HG02759 (cell line): ENCODE results near the gene COL11A2.
"Not testable (repeated sequence)": the region's sequence is repeated elsewhere in the genome, so short reads cannot be mapped to it uniquely, and the experiment has no call there.

Experiments
- ATAC-seq: cut with Tn5 transposase; IDR thresholded peaks from one replicate; pipeline ENCODE4 v1.9.1; 2021; ENCODE audit warnings: mild to moderate bottlenecking, moderate library complexity; ENCODE audit not compliant: unreplicated experiment

Gene COL11A2

GRCh38 chr6:33160096-33160495 lies 32.2 kb downstream of the COL11A2 start:
- no peak for ATAC-seq

DNA sequence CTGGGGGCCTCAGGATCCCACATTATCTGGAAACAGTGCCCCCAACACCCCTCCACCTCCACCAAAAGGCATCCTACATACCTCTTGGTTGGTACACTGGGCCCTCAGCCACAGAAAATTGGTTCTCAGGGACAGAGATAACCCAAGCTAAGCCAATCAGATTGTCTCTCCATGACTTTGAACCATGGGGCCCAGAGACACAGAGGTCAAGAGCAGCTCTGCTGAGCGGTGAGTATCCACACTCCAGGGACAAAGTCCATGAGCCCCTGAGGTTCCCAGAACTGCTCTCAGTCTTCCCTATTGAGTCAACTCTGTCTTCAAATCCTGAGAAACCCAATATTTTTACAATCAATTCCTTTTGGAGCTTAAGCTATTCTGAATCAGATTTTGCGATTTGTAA lies 35.3 kb downstream of the COL11A2 start:
- ATAC-seq: no peak

- ATAC-seq: no peak
Measured at GRCh38 chr6:33156561-33156960, 35.7 kb downstream of the COL11A2 start.

DNA sequence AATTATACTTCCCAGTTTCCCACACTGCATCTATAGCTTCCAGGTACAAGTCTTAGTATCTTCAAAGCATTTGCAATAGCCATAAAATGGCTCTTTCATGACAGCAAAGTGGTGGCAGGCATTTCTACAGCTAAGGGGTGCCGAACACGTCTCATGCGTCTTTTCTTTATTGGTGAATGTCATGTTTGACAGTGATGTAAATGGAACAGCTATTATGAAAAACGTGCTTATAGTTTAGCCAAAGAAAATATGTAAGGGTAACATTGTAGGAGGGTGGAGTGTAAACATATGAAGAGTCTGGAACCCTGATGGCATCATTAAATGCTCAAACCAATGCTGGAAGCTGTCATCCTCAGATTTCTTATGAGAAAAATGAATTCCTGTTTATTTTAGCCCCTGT lies 37.9 kb downstream of the COL11A2 start:
- no peak for ATAC-seq

- ATAC-seq: no peak
Measured at GRCh38 chr6:33151050-33151449, 41.2 kb downstream of the COL11A2 start.

GRCh38 chr6:33150560-33150959 lies 41.7 kb downstream of the COL11A2 start:
- ATAC-seq: not testable (repeated sequence)

GRCh38 chr6:33147807-33148666 lies 44.2 kb downstream of the COL11A2 start:
- ATAC-seq: no peak

DNA sequence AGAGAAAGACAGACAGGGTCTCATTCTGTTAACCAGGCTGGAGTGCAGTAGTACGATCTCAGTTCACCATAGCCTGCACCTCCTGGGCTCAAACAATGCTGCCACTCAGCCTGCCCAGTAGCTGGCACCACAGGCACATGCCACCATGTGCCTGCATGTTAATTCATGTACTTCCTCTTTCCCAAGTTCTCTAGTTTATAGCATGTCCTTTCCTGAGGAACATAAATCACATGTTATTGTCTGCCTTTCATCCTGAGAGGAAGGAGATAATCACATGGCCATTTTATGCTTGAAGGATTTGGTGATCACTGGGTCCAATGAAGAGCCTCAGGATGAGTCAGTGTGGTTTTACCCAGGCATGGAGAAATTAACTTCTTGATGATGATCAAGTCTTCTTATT lies 47.9 kb downstream of the COL11A2 start:
- ATAC-seq: no peak

DNA sequence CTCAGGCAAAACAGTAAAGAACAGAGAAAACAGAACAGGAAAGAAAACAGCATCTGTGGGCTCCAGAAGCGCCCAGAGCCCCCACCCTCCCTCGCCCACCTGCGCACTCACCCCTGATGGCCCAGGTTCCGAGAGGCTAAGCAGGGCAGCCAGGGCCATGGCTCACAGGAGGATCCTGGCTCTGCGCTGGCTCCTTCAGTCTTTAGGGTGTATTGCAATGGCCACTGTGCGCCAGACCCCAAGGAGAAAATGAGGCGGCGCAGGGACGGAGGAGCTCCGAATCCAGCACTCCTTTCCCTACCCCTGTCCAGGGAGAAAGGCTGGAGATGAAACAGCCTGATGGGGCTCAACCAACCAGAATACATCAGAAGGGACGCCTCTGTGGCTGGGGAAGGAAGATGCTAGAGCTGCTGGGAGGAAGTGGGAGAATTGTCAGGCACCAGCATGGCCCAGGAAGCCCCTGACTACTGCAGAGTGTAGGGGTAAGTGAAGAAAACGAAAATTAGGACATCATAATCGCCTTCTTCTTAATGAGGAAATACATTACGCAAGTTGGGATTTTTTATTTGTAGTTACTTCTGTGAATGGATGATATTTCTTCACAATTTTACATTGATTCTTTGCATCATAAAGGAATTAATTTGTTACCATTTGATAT lies 49.0 kb downstream of the COL11A2 start:
- ATAC-seq: no peak

DNA sequence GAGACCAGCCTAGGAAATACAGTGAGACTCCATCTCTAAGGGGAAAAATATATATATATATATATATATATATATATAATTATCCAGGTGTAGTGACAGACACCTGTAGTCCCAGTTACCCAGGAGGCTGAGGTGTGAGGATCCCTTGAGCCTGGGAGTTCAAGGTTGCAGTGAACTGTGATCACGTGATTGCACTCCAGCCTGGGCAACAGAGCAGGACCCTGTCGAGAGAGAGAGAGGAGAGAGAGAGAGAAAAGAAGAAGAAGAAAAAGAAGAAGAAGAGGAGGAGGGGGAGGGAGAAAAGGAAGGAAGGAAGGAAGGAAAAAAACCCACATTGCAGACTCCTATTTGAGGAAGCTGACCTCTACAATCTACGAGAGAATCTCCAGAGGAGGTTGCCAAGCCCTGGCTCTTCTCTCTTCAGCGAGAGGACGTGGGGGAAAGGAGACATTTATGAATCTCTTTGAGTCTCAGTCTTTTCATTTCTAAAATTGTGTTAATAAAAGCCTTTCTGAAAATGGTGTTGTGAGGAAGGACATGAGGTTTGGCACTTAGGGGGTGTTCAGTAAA lies 49.7 kb downstream of the COL11A2 start:
- no peak for ATAC-seq

DNA sequence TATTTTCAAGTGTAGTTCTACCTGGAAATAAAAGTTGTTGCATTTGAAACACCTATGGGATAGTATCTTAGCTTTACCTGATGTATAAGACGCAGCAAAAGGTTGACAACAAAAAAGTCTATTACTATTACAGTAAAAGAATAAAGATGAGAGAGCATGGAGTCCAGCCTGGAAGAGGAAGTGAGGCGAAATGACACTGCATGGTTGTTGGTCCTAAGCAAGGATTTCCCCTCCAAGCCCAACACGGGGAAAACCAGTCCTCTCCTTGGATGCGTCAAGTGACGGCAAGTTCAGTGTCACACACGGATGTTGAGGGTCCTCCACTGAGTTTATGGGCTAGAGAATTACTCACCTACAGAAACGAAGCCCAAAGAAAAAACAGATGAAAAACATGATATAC lies 51.7 kb downstream of the COL11A2 start:
- ATAC-seq: no peak

- no peak for ATAC-seq
Measured at GRCh38 chr6:33139596-33140206, 52.6 kb downstream of the COL11A2 start.

GRCh38 chr6:33136310-33136900 lies 55.9 kb downstream of the COL11A2 start:
- no peak for ATAC-seq

DNA sequence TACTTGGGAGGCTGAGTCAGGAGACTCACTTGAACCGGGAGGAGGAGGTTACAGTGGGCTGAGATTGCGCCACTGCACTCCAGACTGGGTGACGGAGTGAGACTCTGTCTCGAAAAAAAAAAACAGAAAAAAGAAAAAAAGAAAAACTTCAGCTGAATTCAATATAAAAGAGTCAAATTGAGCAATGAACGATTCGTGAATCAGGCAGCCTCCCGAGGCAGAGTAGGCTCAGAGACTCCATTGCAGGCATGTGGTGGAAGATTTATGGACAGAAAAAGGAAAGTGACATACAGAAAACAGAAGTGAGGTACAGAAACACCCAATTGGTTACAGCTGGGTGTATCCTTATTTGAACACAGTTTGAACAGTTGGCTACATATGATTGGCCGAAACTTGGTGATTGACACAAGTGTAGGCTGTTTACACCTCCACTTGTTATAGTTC lies 60.2 kb downstream of the COL11A2 start:
- no peak for ATAC-seq

- ATAC-seq: no peak
Measured at GRCh38 chr6:33128318-33128717, 63.9 kb downstream of the COL11A2 start.

GRCh38 chr6:33126101-33126714 lies 66.1 kb downstream of the COL11A2 start:
- ATAC-seq: no peak

GRCh38 chr6:33124947-33125346 lies 67.3 kb downstream of the COL11A2 start:
- ATAC-seq: no peak

GRCh38 chr6:33124525-33124901 lies 67.8 kb downstream of the COL11A2 start:
- no peak for ATAC-seq

DNA sequence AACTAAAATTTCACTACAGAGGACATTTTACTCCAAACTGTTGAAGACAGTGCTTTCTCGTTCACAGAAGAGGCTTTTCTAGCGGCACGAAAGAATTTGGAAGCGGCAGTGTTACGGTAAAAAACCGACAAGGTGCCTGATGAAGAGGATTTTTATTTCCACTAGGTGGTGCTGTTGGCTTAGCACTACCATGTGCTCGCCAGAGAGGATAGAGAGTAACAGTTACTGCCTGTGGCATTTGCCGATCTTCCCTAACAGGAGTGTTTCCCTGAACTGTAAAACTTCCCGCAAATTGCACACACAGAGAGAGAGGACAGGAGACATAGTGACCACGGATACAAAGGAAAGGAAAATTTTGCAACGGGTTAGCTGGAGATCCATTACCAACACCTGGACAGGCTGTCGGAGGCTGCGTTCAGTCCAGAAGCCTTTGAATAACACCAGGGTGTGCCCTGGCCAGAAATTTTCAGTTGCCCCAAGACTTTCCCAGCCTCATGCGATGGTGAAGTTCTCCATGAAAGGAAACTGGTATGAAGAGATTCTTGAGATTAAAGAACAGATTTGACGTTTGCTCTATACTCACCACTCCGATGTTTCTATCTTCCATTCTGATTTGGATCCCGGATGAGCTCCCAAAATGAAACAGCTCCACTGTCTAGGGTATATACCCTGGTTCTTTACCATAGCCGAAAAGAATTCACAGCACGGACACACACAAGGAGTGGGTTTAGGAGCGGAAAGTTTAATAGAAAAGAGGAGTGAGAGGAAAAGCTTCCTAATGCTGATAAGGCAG lies 68.3 kb downstream of the COL11A2 start:
- ATAC-seq: no peak

DNA sequence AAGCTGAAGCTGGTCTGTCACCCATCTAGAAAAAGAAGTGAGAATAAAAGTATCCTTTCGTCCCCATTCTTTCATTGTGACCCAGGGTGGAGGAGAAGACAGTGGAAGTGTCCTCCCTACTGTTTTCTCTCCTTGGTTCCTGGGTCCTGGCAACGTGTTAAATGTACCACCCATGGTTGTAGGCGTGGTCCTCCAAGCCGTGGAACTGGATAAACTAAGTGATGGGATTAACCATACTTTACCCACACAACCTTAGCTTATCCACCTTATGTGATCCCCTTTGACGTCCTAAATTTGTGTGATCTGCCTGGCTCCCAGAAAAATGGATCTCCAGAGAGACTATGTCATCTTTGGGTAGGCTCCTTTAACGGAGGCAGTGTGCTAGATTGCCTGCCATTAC lies 69.1 kb downstream of the COL11A2 start:
- no peak for ATAC-seq
